GM23338 (cell line): Measurements from ENCODE around the gene ADCK2. TPM values are rescaled to one million over a fixed set of nuclear protein-coding genes. Genes with fewer than 3 reads are reported as not detected.

Source experiments
- ATAC-seq: fragments of 200-7000 bp; cut with Tn5 transposase; 3 replicates; pipeline ENCODE4 v1.9.1; 2020
- DNase-seq: peaks from one replicate; pipeline ENCODE4 v3.0.0-alpha.2; 2015; ENCODE audit warnings: low spot score
- H2AFZ ChIP-seq: fragments of 200-600 bp; sonication (generic); 2 replicates; pipeline ENCODE4 v1.8.0; 2016; ENCODE audit warnings: antibody characterized with exemption, mild to moderate bottlenecking, moderate library complexity
- H3F3A ChIP-seq: fragments of 200-600 bp; sonication (generic); replicated peaks from 2 replicates; pipeline ENCODE4 v1.8.0; 2017; ENCODE audit warnings: antibody characterized with exemption, mixed run types, low read depth
- H3K27ac ChIP-seq: fragments of 200-600 bp; sonication (generic); 2 replicates; pipeline ENCODE4 v1.6.1; 2016; ENCODE audit warnings: low read depth
- H3K27me3 ChIP-seq: fragments of 200-600 bp; sonication (generic); 2 replicates; pipeline ENCODE4 v1.8.0; 2016; ENCODE audit warnings: mild to moderate bottlenecking, mixed run types, moderate library complexity; ENCODE audit not compliant: insufficient read depth
- H3K36me3 ChIP-seq: fragments of 200-600 bp; sonication (generic); 2 replicates; pipeline ENCODE4 v1.8.0; 2016; ENCODE audit warnings: mild to moderate bottlenecking; ENCODE audit not compliant: insufficient read depth
- H3K4me1 ChIP-seq: fragments of 200-600 bp; sonication (generic); 2 replicates; pipeline ENCODE4 v1.8.0; 2016; ENCODE audit warnings: mild to moderate bottlenecking, moderate library complexity; ENCODE audit not compliant: insufficient read depth
- H3K4me2 ChIP-seq: fragments of 200-600 bp; sonication (generic); 2 replicates; pipeline ENCODE4 v1.7.1; 2017; ENCODE audit warnings: mixed run types
- H3K4me3 ChIP-seq: fragments of 200-600 bp; sonication (generic); 2 replicates; pipeline ENCODE4 v1.6.1; 2016; ENCODE audit warnings: mixed run types
- H3K79me2 ChIP-seq: fragments of 200-600 bp; sonication (generic); replicated peaks from 2 replicates; pipeline ENCODE4 v1.8.0; 2017; ENCODE audit warnings: mild to moderate bottlenecking; ENCODE audit not compliant: insufficient read depth
- H3K9me2 ChIP-seq: fragments of 200-600 bp; sonication (generic); 2 replicates; pipeline ENCODE4 v1.8.0; 2017; ENCODE audit not compliant: insufficient read depth
- H4K20me1 ChIP-seq: fragments of 200-600 bp; sonication (generic); replicated peaks from 2 replicates; pipeline ENCODE4 v1.8.0; 2017; ENCODE audit warnings: mild to moderate bottlenecking; ENCODE audit not compliant: insufficient read depth
- H3K27ac Mint-ChIP-seq: 2 replicates; pipeline ENCODE4 v1.8.0; 2020; ENCODE audit warnings: inconsistent platforms, mild to moderate bottlenecking, moderate library complexity, mixed read lengths
- H3K27me3 Mint-ChIP-seq: 3 replicates; pipeline ENCODE4 v1.8.0; 2022; ENCODE audit warnings: low read depth, mild to moderate bottlenecking, moderate library complexity, mixed read lengths, inconsistent platforms; ENCODE audit not compliant: insufficient read depth, poor library complexity
- H3K36me3 Mint-ChIP-seq: 3 replicates; pipeline ENCODE4 v1.8.0; 2021; ENCODE audit warnings: low read depth, mild to moderate bottlenecking, inconsistent platforms, moderate library complexity, mixed read lengths
- H3K4me1 Mint-ChIP-seq: 3 replicates; pipeline ENCODE4 v1.8.0; 2020; ENCODE audit warnings: mild to moderate bottlenecking, inconsistent platforms, mixed read lengths
- H3K4me3 Mint-ChIP-seq: 3 replicates; pipeline ENCODE4 v1.8.0; 2021; ENCODE audit warnings: moderate library complexity, mild to moderate bottlenecking, inconsistent platforms, mixed read lengths
- H3K9me3 Mint-ChIP-seq: 3 replicates; pipeline ENCODE4 v1.8.0; 2020; ENCODE audit warnings: moderate library complexity, mild to moderate bottlenecking, inconsistent platforms, mixed read lengths
- CREB1 ChIP-seq: fragments of 250-450 bp; sonication (Bioruptor Pico); IDR thresholded peaks from 2 replicates; pipeline ENCODE4 v1.5.0; 2020; ENCODE audit warnings: low read depth, mild to moderate bottlenecking, moderate library complexity
- EZH2 ChIP-seq: fragments of 200-600 bp; sonication (generic); IDR thresholded peaks from one replicate; pipeline ENCODE4 v1.8.0; 2017; ENCODE audit warnings: antibody characterized with exemption, mild to moderate bottlenecking, low read depth; ENCODE audit not compliant: unreplicated experiment
- EZH2phosphoT487 ChIP-seq: fragments of 200-600 bp; sonication (generic); IDR thresholded peaks from one replicate; pipeline ENCODE4 v1.8.1; 2018; ENCODE audit warnings: antibody characterized with exemption; ENCODE audit not compliant: unreplicated experiment
- JUNB ChIP-seq: IDR thresholded peaks from one replicate; pipeline ENCODE4 v1.6.1; 2016; ENCODE audit warnings: antibody characterized with exemption; ENCODE audit not compliant: unreplicated experiment
- NANOG ChIP-seq: IDR thresholded peaks from 2 replicates; pipeline ENCODE4 v1.6.1; 2016; ENCODE audit warnings: antibody characterized with exemption, borderline replicate concordance
- POLR2AphosphoS5 ChIP-seq: IDR thresholded peaks from 2 replicates; pipeline ENCODE4 v1.6.1; 2016; ENCODE audit warnings: antibody characterized with exemption, low read depth
- STAT1 ChIP-seq: IDR thresholded peaks from one replicate; pipeline ENCODE4 v1.6.1; 2016; ENCODE audit warnings: antibody characterized with exemption; ENCODE audit not compliant: unreplicated experiment
- ZNF114 ChIP-seq: fragments of 250-450 bp; sonication (Bioruptor Pico); IDR thresholded peaks from 2 replicates; pipeline ENCODE4 v1.5.0; 2020; ENCODE audit warnings: mild to moderate bottlenecking, moderate library complexity
- ZNF331 ChIP-seq: fragments of 250-450 bp; sonication (Bioruptor Pico); IDR thresholded peaks from 2 replicates; pipeline ENCODE4 v1.5.0; 2020; ENCODE audit warnings: low read depth, mild to moderate bottlenecking, moderate library complexity
- polyA plus RNA-seq: library from polyadenylated mRNA; unstranded; fragments of >200 nt; fragmentation: Nextera tagmentation; extraction: Ambion mirVana; gene quantifications from 2 replicates; pipeline ENCODE4 v1.2.1, GENCODE V29; 2016
- total RNA-seq: library from RNA; depleted of rRNA; stranded (reverse); fragments of >200 nt; shearing (Covaris generic); gene quantifications from 2 replicates; pipeline ENCODE4 v1.2.3, GENCODE V29; 2014
- TF ChIP-seq, protein P1 (sequence below): fragments of 250-450 bp; sonication (Bioruptor Pico); IDR thresholded peaks from 2 replicates; pipeline ENCODE4 v1.5.0; 2020; ENCODE audit warnings: mild to moderate bottlenecking, moderate library complexity
- TF ChIP-seq, protein P2 (sequence below), 2 experiments: fragments of 200-600 bp in 1 of 2; sonication (generic) in 1 of 2; conservative IDR thresholded peaks; 2 replicates each; pipeline versions ENCODE4 v1.5.1 to v1.6.1; 2016 to 2017; ENCODE audit warnings: antibody characterized with exemption in 2 of 2, low read depth in 2 of 2, mild to moderate bottlenecking in 2 of 2, moderate library complexity in 1 of 2
- TF ChIP-seq, protein P3 (sequence below): IDR thresholded peaks from one replicate; pipeline ENCODE4 v1.6.1; 2018; ENCODE audit warnings: antibody characterized with exemption; ENCODE audit not compliant: unreplicated experiment
- TF ChIP-seq, protein P4 (sequence below): IDR thresholded peaks from 2 replicates; pipeline ENCODE4 v1.6.1; 2016; ENCODE audit warnings: antibody characterized with exemption

ADCK2 gene
- total and polyA plus RNA-seq, 2 experiments from 2014 or later: 4.7 to 14.4 TPM

DNA sequence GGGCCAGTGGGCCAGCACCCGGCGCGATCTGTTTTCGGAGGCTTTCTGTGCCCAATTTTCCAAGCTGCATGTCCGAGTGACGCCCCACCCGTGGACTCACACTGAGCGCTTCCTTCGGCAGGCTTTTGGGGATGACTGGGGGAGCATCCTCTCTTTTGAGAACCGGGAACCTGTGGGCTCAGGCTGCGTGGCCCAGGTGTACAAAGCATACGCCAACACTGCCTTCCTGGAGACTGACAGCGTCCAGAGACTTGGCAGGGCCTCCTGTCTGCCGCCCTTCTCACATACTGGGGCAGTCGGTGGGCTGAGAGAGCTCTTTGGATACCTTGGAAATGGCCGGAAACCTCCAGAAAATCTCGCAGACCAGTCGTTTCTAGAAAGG lies 1.0 kb downstream of the ADCK2 start:
- no peaks in the 10 kb centered on the region for H3K36me3 ChIP-seq
- H3K79me2 ChIP-seq: no peaks in the 10 kb centered on the region
- H3K27ac Mint-ChIP-seq: no peak overlapping the region
- H2AFZ ChIP-seq: peak overlapping the region; percentile 90
- H3K4me2 ChIP-seq: peak overlapping the region; percentile 93
- DNase-seq: peak; percentile 35
- H3K27me3 Mint-ChIP-seq: peaks cover 21% of the 10 kb centered on the region
- no peaks in the 10 kb centered on the region; the same call in 2 of the 3 replicates for H3K9me3 Mint-ChIP-seq
- peak overlapping the region; percentile 72 for H3K4me3 ChIP-seq
- H3F3A ChIP-seq: 0 out of 2 replicates have a peak, but pooled peaks cover 3% of the 10 kb centered on the region
- no peak overlapping the region for H3K27ac ChIP-seq
- H4K20me1 ChIP-seq: peaks cover 6% of the 10 kb centered on the region; the same call in 1 of the 2 replicates
- no peaks in the 10 kb centered on the region; the same call in 2 of the 3 replicates for H3K36me3 Mint-ChIP-seq
- ATAC-seq: peak; percentile 5
- H3K4me1 Mint-ChIP-seq: peaks cover 17% of the 10 kb centered on the region
- no peaks in the 10 kb centered on the region for H3K9me2 ChIP-seq
- H3K4me1 ChIP-seq: peaks cover 25% of the 10 kb centered on the region
- 0 out of 2 replicates have a peak, but pooled peaks cover 5% of the 10 kb centered on the region for H3K27me3 ChIP-seq
- TF ChIP-seq, protein P1, sequence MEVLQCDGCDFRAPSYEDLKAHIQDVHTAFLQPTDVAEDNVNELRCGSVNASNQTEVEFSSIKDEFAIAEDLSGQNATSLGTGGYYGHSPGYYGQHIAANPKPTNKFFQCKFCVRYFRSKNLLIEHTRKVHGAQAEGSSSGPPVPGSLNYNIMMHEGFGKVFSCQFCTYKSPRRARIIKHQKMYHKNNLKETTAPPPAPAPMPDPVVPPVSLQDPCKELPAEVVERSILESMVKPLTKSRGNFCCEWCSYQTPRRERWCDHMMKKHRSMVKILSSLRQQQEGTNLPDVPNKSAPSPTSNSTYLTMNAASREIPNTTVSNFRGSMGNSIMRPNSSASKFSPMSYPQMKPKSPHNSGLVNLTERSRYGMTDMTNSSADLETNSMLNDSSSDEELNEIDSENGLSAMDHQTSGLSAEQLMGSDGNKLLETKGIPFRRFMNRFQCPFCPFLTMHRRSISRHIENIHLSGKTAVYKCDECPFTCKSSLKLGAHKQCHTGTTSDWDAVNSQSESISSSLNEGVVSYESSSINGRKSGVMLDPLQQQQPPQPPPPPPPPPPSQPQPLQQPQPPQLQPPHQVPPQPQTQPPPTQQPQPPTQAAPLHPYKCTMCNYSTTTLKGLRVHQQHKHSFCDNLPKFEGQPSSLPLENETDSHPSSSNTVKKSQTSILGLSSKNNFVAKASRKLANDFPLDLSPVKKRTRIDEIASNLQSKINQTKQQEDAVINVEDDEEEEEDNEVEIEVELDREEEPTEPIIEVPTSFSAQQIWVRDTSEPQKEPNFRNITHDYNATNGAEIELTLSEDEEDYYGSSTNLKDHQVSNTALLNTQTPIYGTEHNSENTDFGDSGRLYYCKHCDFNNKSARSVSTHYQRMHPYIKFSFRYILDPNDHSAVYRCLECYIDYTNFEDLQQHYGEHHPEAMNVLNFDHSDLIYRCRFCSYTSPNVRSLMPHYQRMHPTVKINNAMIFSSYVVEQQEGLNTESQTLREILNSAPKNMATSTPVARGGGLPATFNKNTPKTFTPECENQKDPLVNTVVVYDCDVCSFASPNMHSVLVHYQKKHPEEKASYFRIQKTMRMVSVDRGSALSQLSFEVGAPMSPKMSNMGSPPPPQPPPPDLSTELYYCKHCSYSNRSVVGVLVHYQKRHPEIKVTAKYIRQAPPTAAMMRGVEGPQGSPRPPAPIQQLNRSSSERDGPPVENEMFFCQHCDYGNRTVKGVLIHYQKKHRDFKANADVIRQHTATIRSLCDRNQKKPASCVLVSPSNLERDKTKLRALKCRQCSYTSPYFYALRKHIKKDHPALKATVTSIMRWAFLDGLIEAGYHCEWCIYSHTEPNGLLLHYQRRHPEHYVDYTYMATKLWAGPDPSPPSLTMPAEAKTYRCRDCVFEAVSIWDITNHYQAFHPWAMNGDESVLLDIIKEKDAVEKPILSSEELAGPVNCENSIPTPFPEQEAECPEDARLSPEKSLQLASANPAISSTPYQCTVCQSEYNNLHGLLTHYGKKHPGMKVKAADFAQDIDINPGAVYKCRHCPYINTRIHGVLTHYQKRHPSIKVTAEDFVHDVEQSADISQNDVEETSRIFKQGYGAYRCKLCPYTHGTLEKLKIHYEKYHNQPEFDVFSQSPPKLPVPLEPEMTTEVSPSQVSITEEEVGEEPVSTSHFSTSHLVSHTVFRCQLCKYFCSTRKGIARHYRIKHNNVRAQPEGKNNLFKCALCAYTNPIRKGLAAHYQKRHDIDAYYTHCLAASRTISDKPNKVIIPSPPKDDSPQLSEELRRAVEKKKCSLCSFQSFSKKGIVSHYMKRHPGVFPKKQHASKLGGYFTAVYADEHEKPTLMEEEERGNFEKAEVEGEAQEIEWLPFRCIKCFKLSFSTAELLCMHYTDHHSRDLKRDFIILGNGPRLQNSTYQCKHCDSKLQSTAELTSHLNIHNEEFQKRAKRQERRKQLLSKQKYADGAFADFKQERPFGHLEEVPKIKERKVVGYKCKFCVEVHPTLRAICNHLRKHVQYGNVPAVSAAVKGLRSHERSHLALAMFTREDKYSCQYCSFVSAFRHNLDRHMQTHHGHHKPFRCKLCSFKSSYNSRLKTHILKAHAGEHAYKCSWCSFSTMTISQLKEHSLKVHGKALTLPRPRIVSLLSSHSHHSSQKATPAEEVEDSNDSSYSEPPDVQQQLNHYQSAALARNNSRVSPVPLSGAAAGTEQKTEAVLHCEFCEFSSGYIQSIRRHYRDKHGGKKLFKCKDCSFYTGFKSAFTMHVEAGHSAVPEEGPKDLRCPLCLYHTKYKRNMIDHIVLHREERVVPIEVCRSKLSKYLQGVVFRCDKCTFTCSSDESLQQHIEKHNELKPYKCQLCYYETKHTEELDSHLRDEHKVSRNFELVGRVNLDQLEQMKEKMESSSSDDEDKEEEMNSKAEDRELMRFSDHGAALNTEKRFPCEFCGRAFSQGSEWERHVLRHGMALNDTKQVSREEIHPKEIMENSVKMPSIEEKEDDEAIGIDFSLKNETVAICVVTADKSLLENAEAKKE (CRISPR knock-in tag): no peak
- TF ChIP-seq, protein P2, sequence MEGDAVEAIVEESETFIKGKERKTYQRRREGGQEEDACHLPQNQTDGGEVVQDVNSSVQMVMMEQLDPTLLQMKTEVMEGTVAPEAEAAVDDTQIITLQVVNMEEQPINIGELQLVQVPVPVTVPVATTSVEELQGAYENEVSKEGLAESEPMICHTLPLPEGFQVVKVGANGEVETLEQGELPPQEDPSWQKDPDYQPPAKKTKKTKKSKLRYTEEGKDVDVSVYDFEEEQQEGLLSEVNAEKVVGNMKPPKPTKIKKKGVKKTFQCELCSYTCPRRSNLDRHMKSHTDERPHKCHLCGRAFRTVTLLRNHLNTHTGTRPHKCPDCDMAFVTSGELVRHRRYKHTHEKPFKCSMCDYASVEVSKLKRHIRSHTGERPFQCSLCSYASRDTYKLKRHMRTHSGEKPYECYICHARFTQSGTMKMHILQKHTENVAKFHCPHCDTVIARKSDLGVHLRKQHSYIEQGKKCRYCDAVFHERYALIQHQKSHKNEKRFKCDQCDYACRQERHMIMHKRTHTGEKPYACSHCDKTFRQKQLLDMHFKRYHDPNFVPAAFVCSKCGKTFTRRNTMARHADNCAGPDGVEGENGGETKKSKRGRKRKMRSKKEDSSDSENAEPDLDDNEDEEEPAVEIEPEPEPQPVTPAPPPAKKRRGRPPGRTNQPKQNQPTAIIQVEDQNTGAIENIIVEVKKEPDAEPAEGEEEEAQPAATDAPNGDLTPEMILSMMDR (conservative IDR thresholded peaks at IDR 0.05; ENCODE audit: low read depth in 2 of 2): no peak
- TF ChIP-seq ZNF331 (CRISPR knock-in tag) (no peak), POLR2AphosphoS5 (no peak), ZNF114 (CRISPR knock-in tag) (no peak), EZH2 (no peak), NANOG (no peak), EZH2phosphoT487 (no peak), JUNB (no peak), CREB1 (CRISPR knock-in tag) (no peak), STAT1 (no peak)
- TF ChIP-seq, protein P3, sequence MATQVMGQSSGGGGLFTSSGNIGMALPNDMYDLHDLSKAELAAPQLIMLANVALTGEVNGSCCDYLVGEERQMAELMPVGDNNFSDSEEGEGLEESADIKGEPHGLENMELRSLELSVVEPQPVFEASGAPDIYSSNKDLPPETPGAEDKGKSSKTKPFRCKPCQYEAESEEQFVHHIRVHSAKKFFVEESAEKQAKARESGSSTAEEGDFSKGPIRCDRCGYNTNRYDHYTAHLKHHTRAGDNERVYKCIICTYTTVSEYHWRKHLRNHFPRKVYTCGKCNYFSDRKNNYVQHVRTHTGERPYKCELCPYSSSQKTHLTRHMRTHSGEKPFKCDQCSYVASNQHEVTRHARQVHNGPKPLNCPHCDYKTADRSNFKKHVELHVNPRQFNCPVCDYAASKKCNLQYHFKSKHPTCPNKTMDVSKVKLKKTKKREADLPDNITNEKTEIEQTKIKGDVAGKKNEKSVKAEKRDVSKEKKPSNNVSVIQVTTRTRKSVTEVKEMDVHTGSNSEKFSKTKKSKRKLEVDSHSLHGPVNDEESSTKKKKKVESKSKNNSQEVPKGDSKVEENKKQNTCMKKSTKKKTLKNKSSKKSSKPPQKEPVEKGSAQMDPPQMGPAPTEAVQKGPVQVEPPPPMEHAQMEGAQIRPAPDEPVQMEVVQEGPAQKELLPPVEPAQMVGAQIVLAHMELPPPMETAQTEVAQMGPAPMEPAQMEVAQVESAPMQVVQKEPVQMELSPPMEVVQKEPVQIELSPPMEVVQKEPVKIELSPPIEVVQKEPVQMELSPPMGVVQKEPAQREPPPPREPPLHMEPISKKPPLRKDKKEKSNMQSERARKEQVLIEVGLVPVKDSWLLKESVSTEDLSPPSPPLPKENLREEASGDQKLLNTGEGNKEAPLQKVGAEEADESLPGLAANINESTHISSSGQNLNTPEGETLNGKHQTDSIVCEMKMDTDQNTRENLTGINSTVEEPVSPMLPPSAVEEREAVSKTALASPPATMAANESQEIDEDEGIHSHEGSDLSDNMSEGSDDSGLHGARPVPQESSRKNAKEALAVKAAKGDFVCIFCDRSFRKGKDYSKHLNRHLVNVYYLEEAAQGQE: no peak
- TF ChIP-seq, protein P4, sequence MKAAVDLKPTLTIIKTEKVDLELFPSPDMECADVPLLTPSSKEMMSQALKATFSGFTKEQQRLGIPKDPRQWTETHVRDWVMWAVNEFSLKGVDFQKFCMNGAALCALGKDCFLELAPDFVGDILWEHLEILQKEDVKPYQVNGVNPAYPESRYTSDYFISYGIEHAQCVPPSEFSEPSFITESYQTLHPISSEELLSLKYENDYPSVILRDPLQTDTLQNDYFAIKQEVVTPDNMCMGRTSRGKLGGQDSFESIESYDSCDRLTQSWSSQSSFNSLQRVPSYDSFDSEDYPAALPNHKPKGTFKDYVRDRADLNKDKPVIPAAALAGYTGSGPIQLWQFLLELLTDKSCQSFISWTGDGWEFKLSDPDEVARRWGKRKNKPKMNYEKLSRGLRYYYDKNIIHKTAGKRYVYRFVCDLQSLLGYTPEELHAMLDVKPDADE: no peak
- peak overlapping the region; percentile 75 for H3K4me3 Mint-ChIP-seq
